Measurements from ENCODE around the gene HPD. TPM values are rescaled to one million over a fixed set of nuclear protein-coding genes. Genes with fewer than 3 reads are reported as not detected.
A peak's percentile ranks its signal among the peaks of the same experiment; 100 is the strongest.
"Not testable (repeated sequence)": the region's sequence is repeated elsewhere in the genome, so short reads cannot be mapped to it uniquely, and the experiment has no call there.

HPD gene
- total and polyA plus RNA-seq, 7 experiments from 2014 or later, result not detected

DNA sequence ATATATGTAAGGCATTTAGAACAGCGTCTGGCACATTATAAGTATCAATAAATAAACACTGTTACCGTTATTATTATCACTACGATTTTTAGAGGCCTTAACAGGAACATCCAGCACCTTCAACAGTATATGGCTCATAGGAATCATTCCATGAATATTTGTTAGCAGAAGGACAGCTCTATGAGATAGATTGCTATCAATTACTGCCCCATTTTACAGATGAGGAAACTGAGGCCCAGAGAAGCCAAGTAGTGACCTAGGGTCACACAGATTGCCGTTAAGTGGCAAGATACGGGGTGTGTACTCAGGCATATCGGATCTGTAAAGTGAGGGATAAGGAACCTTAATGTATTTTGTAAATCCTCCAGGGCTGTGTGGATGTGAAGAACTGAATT lies 29.4 kb upstream of the HPD start:
- Mint-ChIP-seq H3K27me3 (peaks cover 0 to 4% (median 0%) of the 10 kb centered on the region in 5 donors), H3K4me1 (peaks cover 16 to 44% (median 36%) of the 10 kb centered on the region in 7 donors), H3K27ac (peak overlapping the region; percentile 92 to 100 (median 99)), H3K9me3 (peaks cover 0 to 2% (median 0%) of the 10 kb centered on the region in 11 donors), H3K4me3 (peak overlapping the region; percentile 85 to 100 (median 98)), H3K36me3 (peaks cover 0 to 4% (median 0%) of the 10 kb centered on the region in 5 donors)
- peaks cover 14 to 21% of the 10 kb centered on the region in 2 donors for H3K4me1 ChIP-seq (ENCODE audit: control insufficient read depth in 2 of 2, insufficient read depth in 2 of 2, low read length in 2 of 2)
- CTCF ChIA-PET, result interaction anchor here (0.6 to 2.4 kb wide), 8 partner anchors 18 to 335 kb away, joined by 3 to 29 read pairs (median 4); partner anchors contain the start of genes RHOF and TMEM120B
- peak overlapping the region; percentile 98 for H3K27ac ChIP-seq (ENCODE audit: low read depth, low read length)
- no peaks in the 10 kb centered on the region for H3K9me3 ChIP-seq (ENCODE audit: control insufficient read depth in 2 of 3, low read length in 3 of 3)
- no peaks in the 10 kb centered on the region for H3K27me3 ChIP-seq (ENCODE audit: control insufficient read depth in 2 of 2, insufficient read depth in 2 of 2, low read length in 2 of 2)
- intact Hi-C loops (cut with micrococcal nuclease), result loop anchor here (1.0 to 10.0 kb wide), 24 partner anchors 30 to 1687 kb away; partner anchors contain the start of genes CFAP251 (in 2 of the 2), DIABLO (in 2 of the 2), KNTC1 (in 2 of the 2) and TMEM120B (in 2 of the 2)
- H3K4me3 ChIP-seq (ENCODE audit: low read length), result peak overlapping the region; percentile 74
- POLR2A ChIA-PET, result interaction anchor here (0.6 to 3.6 kb wide), 14 partner anchors 24 to 357 kb away, joined by 3 to 33 read pairs (median 4); partner anchors contain the start of genes CFAP251, DIABLO and RHOF
- peaks cover 0 to 5% (median 0%) of the 10 kb centered on the region in 3 experiments for H3K36me3 ChIP-seq (ENCODE audit: control insufficient read depth in 2 of 3, insufficient read depth in 3 of 3, low read length in 3 of 3)
- DNase-seq (no peak), ATAC-seq (no peak)

DNA sequence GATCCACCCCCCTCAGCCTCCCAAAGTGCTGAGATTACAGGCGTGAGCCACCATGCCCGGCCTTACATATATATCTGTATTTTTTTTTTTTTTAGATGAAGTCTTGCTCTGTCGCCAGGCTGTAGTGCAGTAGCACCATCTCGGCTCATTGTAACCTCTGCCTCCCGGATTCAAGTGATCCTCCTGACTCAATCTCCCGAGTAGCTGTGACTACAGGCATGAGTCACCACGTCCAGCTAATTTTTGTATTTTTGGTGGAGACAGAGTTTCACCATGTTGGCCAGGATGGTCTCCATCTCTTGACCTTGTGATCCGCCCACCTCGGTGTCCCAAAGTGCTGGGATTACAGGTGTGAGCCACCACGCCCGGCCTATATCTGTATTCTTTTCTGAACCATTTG lies 26.5 kb upstream of the HPD start:
- H3K27me3 Mint-ChIP-seq; H3K27me3 ChIP-seq (ENCODE audit: control insufficient read depth in 2 of 2, insufficient read depth in 2 of 2, low read length in 2 of 2); H3K27ac Mint-ChIP-seq; H3K4me3 ChIP-seq (ENCODE audit: low read length); H3K9me3 Mint-ChIP-seq; POLR2A ChIA-PET; H3K36me3 ChIP-seq (ENCODE audit: control insufficient read depth in 2 of 3, insufficient read depth in 3 of 3, low read length in 3 of 3); H3K9me3 ChIP-seq (ENCODE audit: control insufficient read depth in 2 of 3, low read length in 3 of 3); DNase-seq; ATAC-seq; H3K27ac ChIP-seq (ENCODE audit: low read depth, low read length); H3K4me3 Mint-ChIP-seq; H3K36me3 Mint-ChIP-seq: not testable (repeated sequence)
- intact Hi-C loops (cut with micrococcal nuclease), result loop anchor here in 1 of 2 donors (5.0 to 10.0 kb wide), 4 partner anchors 173 to 640 kb away; partner anchors contain the start of genes DIABLO, KNTC1, RSRC2 and TMEM120B
- H3K4me1 ChIP-seq (ENCODE audit: control insufficient read depth in 2 of 2, insufficient read depth in 2 of 2, low read length in 2 of 2), result peaks cover 13 to 16% of the 10 kb centered on the region in 2 donors
- CTCF ChIA-PET, result interaction anchor here (0.6 kb wide), 1 partner anchor 9 kb away, joined by 3 read pairs; no protein-coding TSS in a partner anchor
- peaks cover 12 to 27% (median 19%) of the 10 kb centered on the region in 7 donors for H3K4me1 Mint-ChIP-seq

DNA sequence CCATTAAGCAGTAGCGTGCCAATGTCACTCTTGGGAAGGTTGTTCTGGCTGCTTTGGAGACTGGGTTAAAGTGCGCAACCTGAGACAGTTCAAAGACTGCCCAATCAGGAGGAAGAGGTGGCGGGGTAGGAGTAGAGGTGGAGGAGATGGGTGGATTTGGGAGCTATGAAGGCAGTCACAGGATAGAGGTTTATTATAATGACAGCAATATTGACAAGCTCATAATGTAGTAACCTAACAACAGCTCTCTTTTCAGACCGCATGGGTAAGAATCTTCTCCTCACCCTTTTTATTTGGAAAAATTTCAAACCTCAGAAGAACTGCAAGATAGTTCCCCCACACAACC lies 24.6 kb upstream of the HPD start:
- Histone ChIP-seq H3K27ac (ENCODE audit: low read depth, low read length) (no peak overlapping the region), H3K4me1 (ENCODE audit: control insufficient read depth in 2 of 2, insufficient read depth in 2 of 2, low read length in 2 of 2) (peaks cover 3 to 4% of the 10 kb centered on the region in 2 donors), H3K36me3 (ENCODE audit: control insufficient read depth in 2 of 3, insufficient read depth in 3 of 3, low read length in 3 of 3) (no peaks in the 10 kb centered on the region), H3K27me3 (ENCODE audit: control insufficient read depth in 2 of 2, insufficient read depth in 2 of 2, low read length in 2 of 2) (no peaks in the 10 kb centered on the region), H3K9me3 (ENCODE audit: control insufficient read depth in 2 of 3, low read length in 3 of 3) (no peaks in the 10 kb centered on the region), H3K4me3 (ENCODE audit: low read length) (no peak overlapping the region)
- ChIA-PET POLR2A (no interaction called here), CTCF (interaction anchor here (0.9 kb wide), 1 partner anchor 89 kb away, joined by 3 read pairs; the partner anchor contains the start of gene RHOF)
- intact Hi-C loops (cut with micrococcal nuclease), result loop anchor here in 1 of 2 donors (10.0 kb wide), 2 partner anchors 342 to 642 kb away; partner anchors contain the start of genes DIABLO, KNTC1 and RSRC2
- Mint-ChIP-seq H3K4me3 (no peak overlapping the region), H3K4me1 (peaks cover 0 to 9% (median 2%) of the 10 kb centered on the region in 7 donors), H3K27me3 (peaks cover 0 to 6% (median 0%) of the 10 kb centered on the region in 5 donors), H3K9me3 (peaks cover 0 to under 1% (median 0%) of the 10 kb centered on the region in 11 donors), H3K36me3 (no peaks in the 10 kb centered on the region), H3K27ac (no peak overlapping the region)
- ATAC-seq, result no peak
- no peak for DNase-seq

DNA sequence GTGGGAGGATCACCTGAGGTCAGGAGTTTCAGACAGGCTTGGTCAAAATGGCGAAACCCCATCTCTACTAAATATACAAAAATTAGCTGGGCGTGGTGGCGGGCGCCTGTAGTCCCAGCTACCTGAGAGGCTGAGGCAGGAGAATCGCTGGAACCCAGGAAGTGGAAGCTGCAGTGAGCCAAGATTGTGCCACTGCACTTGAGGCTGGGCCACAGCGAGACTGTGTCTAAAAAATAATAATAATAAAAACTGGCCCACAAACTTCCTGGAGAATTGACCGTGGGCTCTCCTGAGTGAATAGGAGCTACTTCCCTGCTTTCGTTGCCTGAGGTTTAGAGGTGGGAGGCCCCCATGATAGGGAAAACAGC lies 17.4 kb upstream of the HPD start:
- H3K4me3 Mint-ChIP-seq; H3K4me1 Mint-ChIP-seq; H3K4me3 ChIP-seq (ENCODE audit: low read length); H3K27ac Mint-ChIP-seq; H3K27me3 ChIP-seq (ENCODE audit: control insufficient read depth in 2 of 2, insufficient read depth in 2 of 2, low read length in 2 of 2); H3K36me3 ChIP-seq (ENCODE audit: control insufficient read depth in 2 of 3, insufficient read depth in 3 of 3, low read length in 3 of 3); H3K9me3 Mint-ChIP-seq; H3K27me3 Mint-ChIP-seq; ATAC-seq; CTCF ChIA-PET; H3K36me3 Mint-ChIP-seq; H3K4me1 ChIP-seq (ENCODE audit: control insufficient read depth in 2 of 2, insufficient read depth in 2 of 2, low read length in 2 of 2); intact Hi-C loops (cut with micrococcal nuclease); H3K9me3 ChIP-seq (ENCODE audit: control insufficient read depth in 2 of 3, low read length in 3 of 3); DNase-seq; POLR2A ChIA-PET; H3K27ac ChIP-seq (ENCODE audit: low read depth, low read length): not testable (repeated sequence)

DNA sequence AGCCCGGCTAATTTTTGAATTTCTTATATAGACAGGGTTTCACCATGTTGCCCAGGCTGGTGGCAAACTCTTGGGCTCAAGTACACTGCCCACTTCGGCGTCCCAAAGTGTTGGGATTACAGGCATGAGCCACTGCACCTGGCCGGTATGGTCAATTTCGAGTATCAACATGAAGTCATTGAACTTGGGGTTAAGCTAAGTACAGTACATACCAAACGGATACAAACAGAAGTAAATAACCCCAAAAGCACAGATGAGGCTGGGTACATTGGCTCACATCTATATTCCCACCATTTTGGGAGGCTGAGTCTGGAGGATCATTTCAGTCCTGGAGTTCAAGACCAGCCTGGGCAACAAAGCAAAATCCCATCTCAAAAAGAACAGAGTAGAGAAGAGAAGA lies 16.9 kb upstream of the HPD start:
- no peaks in the 10 kb centered on the region for H3K9me3 ChIP-seq (ENCODE audit: control insufficient read depth in 2 of 3, low read length in 3 of 3)
- H3K4me3 ChIP-seq (ENCODE audit: low read length), result no peak overlapping the region
- no peaks in the 10 kb centered on the region for H3K36me3 ChIP-seq (ENCODE audit: control insufficient read depth in 2 of 3, insufficient read depth in 3 of 3, low read length in 3 of 3)
- Mint-ChIP-seq H3K4me3 (no peak overlapping the region), H3K27ac (no peak overlapping the region), H3K36me3 (no peaks in the 10 kb centered on the region), H3K27me3 (peaks cover 0 to 2% (median 0%) of the 10 kb centered on the region in 5 donors), H3K9me3 (no peaks in the 10 kb centered on the region), H3K4me1 (peaks cover 0 to 7% (median 0%) of the 10 kb centered on the region in 7 donors)
- no peak for ATAC-seq
- H3K27ac ChIP-seq (ENCODE audit: low read depth, low read length), result no peak overlapping the region
- CTCF ChIA-PET, result no interaction called here
- H3K4me1 ChIP-seq (ENCODE audit: control insufficient read depth in 2 of 2, insufficient read depth in 2 of 2, low read length in 2 of 2), result no peaks in the 10 kb centered on the region
- POLR2A ChIA-PET, result no interaction called here
- no peak for DNase-seq
- intact Hi-C loops (cut with micrococcal nuclease), result no loop called here
- no peaks in the 10 kb centered on the region for H3K27me3 ChIP-seq (ENCODE audit: control insufficient read depth in 2 of 2, insufficient read depth in 2 of 2, low read length in 2 of 2)

DNA sequence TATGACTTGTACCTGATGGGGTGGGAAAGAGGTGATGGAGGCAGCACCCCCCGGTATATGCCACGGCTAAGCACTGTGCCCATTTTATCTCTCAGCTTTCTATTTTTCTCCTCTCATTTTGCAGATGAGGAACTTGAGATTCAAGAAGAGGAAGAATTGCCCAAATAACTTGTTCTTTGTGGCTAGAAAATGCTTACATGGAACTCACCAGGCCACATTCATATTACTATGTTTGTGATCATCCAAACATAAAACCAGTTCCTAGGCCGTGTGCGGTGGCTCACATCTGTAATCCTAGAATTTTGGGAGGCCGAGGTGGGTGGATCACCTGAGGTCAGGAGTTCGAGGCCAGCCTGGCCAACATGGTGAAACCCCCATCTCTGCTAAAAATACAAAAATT lies 15.4 kb upstream of the HPD start:
- Mint-ChIP-seq H3K36me3 (no peaks in the 10 kb centered on the region), H3K9me3 (no peaks in the 10 kb centered on the region), H3K4me3 (no peak overlapping the region), H3K4me1 (peaks cover 0 to 7% (median 0%) of the 10 kb centered on the region in 7 donors), H3K27ac (no peak overlapping the region), H3K27me3 (no peaks in the 10 kb centered on the region)
- POLR2A ChIA-PET, result no interaction called here
- Histone ChIP-seq H3K9me3 (ENCODE audit: control insufficient read depth in 2 of 3, low read length in 3 of 3) (no peaks in the 10 kb centered on the region), H3K36me3 (ENCODE audit: control insufficient read depth in 2 of 3, insufficient read depth in 3 of 3, low read length in 3 of 3) (no peaks in the 10 kb centered on the region), H3K4me1 (ENCODE audit: control insufficient read depth in 2 of 2, insufficient read depth in 2 of 2, low read length in 2 of 2) (no peaks in the 10 kb centered on the region), H3K4me3 (ENCODE audit: low read length) (no peak overlapping the region), H3K27ac (ENCODE audit: low read depth, low read length) (no peak overlapping the region), H3K27me3 (ENCODE audit: control insufficient read depth in 2 of 2, insufficient read depth in 2 of 2, low read length in 2 of 2) (no peaks in the 10 kb centered on the region)
- ATAC-seq (no peak), DNase-seq (no peak)
- intact Hi-C loops (cut with micrococcal nuclease), result no loop called here
- CTCF ChIA-PET, result no interaction called here

DNA sequence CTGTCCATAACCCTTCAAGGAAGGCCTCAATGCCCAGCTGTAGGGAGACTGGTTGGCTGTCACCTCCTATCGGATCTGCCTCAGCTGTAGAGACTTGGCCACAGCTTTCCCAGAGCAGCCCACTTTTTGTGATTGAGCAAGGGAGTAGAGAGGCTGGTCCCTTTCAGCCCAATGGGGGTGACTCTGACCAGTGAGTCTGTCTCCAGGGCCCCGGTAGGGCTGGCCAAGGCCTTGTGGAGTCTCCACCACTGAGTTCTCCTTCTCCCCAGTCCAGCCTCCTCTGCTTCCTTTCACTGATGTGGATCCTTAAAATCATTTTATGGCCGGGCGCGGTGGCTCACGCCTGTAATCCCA lies 14.5 kb upstream of the HPD start:
- intact Hi-C loops (cut with micrococcal nuclease), result no loop called here
- POLR2A ChIA-PET, result no interaction called here
- ATAC-seq, result no peak
- no peaks in the 10 kb centered on the region for H3K27me3 Mint-ChIP-seq
- Histone ChIP-seq H3K27ac (ENCODE audit: low read depth, low read length) (no peak overlapping the region), H3K4me3 (ENCODE audit: low read length) (no peak overlapping the region), H3K4me1 (ENCODE audit: control insufficient read depth in 2 of 2, insufficient read depth in 2 of 2, low read length in 2 of 2) (no peaks in the 10 kb centered on the region), H3K9me3 (ENCODE audit: control insufficient read depth in 2 of 3, low read length in 3 of 3) (no peaks in the 10 kb centered on the region), H3K36me3 (ENCODE audit: control insufficient read depth in 2 of 3, insufficient read depth in 3 of 3, low read length in 3 of 3) (no peaks in the 10 kb centered on the region), H3K27me3 (ENCODE audit: control insufficient read depth in 2 of 2, insufficient read depth in 2 of 2, low read length in 2 of 2) (no peaks in the 10 kb centered on the region)
- no peak for DNase-seq
- peaks cover 0 to 7% (median 0%) of the 10 kb centered on the region in 7 donors for H3K4me1 Mint-ChIP-seq
- no peaks in the 10 kb centered on the region for H3K36me3 Mint-ChIP-seq
- no peak overlapping the region for H3K27ac Mint-ChIP-seq
- no peak overlapping the region for H3K4me3 Mint-ChIP-seq
- no peaks in the 10 kb centered on the region for H3K9me3 Mint-ChIP-seq
- CTCF ChIA-PET, result interaction anchor here (0.6 kb wide), 1 partner anchor 96 kb away, joined by 8 read pairs; no protein-coding TSS in a partner anchor

Measured in naive thymus-derived CD4-positive, alpha-beta T cell (primary cell).